Astrocyte (in vitro differentiated cells and primary cell): ENCODE results near the gene UGT1A4. TPM values are rescaled to one million over a fixed set of nuclear protein-coding genes. Genes with fewer than 3 reads are reported as not detected.

Experiments used
- DNase-seq: peaks from one replicate; pipeline ENCODE4 v3.0.0-alpha.2; 2010; ENCODE audit warnings: low read depth
- FAIRE-seq: peaks from 2 replicates; lab custom pipeline; 2011; peaks lifted over from hg19 to GRCh38; lab: Jason Lieb, UNC
- H2AFZ ChIP-seq: 2 replicates; pipeline ENCODE4 v1.6.0; 2012; ENCODE audit warnings: low read depth, low read length, inconsistent platforms
- H3K27ac ChIP-seq: 2 replicates; pipeline ENCODE4 v1.5.1; 2011; ENCODE audit warnings: low read depth, low read length, inconsistent platforms
- H3K27me3 ChIP-seq: 2 replicates; pipeline ENCODE4 v1.6.0; 2011; ENCODE audit warnings: low read length, inconsistent platforms; ENCODE audit not compliant: insufficient read depth
- H3K36me3 ChIP-seq: 2 replicates; pipeline ENCODE4 v1.5.1; 2011; ENCODE audit warnings: low read length, inconsistent platforms; ENCODE audit not compliant: insufficient read depth
- H3K4me1 ChIP-seq: 2 replicates; pipeline ENCODE4 v1.5.1; 2011; ENCODE audit warnings: low read length, inconsistent platforms; ENCODE audit not compliant: insufficient read depth
- H3K4me2 ChIP-seq: 2 replicates; pipeline ENCODE4 v1.6.0; 2012; ENCODE audit warnings: low read length, inconsistent platforms
- H3K4me3 ChIP-seq: 2 replicates; pipeline ENCODE4 v1.5.1; 2011; ENCODE audit warnings: low read depth, mild to moderate bottlenecking, low read length, inconsistent platforms; ENCODE audit not compliant: insufficient read depth
- H3K79me2 ChIP-seq: 2 replicates; pipeline ENCODE4 v1.6.0; 2012; ENCODE audit warnings: mild to moderate bottlenecking, low read length, inconsistent platforms; ENCODE audit not compliant: insufficient read depth
- H3K9ac ChIP-seq: 2 replicates; pipeline ENCODE4 v1.6.0; 2012; ENCODE audit warnings: mild to moderate bottlenecking, low read length, inconsistent platforms
- H3K9me3 ChIP-seq: 2 replicates; pipeline ENCODE4 v1.5.1; 2012; ENCODE audit warnings: low read depth, mild to moderate bottlenecking, low read length, inconsistent platforms; ENCODE audit not compliant: insufficient read depth
- H4K20me1 ChIP-seq: 2 replicates; pipeline ENCODE4 v1.6.0; 2012; ENCODE audit warnings: low read length, inconsistent platforms; ENCODE audit not compliant: insufficient read depth
- H3K27ac Mint-ChIP-seq: one replicate; pipeline ENCODE4 v1.8.0; 2021; ENCODE audit warnings: mild to moderate bottlenecking, mixed read lengths; ENCODE audit not compliant: unreplicated experiment
- H3K27me3 Mint-ChIP-seq: one replicate; pipeline ENCODE4 v1.8.0; 2021; ENCODE audit warnings: low read depth, mixed read lengths; ENCODE audit not compliant: unreplicated experiment
- H3K36me3 Mint-ChIP-seq: one replicate; pipeline ENCODE4 v1.8.0; 2021; ENCODE audit warnings: low read depth, mixed read lengths; ENCODE audit not compliant: unreplicated experiment
- H3K4me1 Mint-ChIP-seq: one replicate; pipeline ENCODE4 v1.8.0; 2021; ENCODE audit warnings: low read depth, mixed read lengths; ENCODE audit not compliant: unreplicated experiment
- H3K4me3 Mint-ChIP-seq: one replicate; pipeline ENCODE4 v1.8.0; 2021; ENCODE audit warnings: mild to moderate bottlenecking, moderate library complexity, mixed read lengths; ENCODE audit not compliant: unreplicated experiment
- H3K9me3 Mint-ChIP-seq: one replicate; pipeline ENCODE4 v1.8.0; 2021; ENCODE audit warnings: mild to moderate bottlenecking, mixed read lengths; ENCODE audit not compliant: unreplicated experiment
- CTCF ChIP-seq: IDR thresholded peaks from 2 replicates; pipeline ENCODE4 v1.5.1; 2011; ENCODE audit warnings: low read depth, mild to moderate bottlenecking, inconsistent platforms, low read length, moderate library complexity; ENCODE audit not compliant: insufficient read depth
- EZH2 ChIP-seq: IDR thresholded peaks from 2 replicates; pipeline ENCODE4 v1.6.1; 2012; ENCODE audit warnings: mild to moderate bottlenecking, low read length, inconsistent platforms; ENCODE audit not compliant: insufficient read depth
- total RNA-seq: library from RNA; stranded (reverse); gene quantifications from 2 replicates; pipeline ENCODE4 v1.2.1, GENCODE V29; 2021

Gene UGT1A4
- total RNA-seq, 1 donor from 2014 or later, result not detected

DNA sequence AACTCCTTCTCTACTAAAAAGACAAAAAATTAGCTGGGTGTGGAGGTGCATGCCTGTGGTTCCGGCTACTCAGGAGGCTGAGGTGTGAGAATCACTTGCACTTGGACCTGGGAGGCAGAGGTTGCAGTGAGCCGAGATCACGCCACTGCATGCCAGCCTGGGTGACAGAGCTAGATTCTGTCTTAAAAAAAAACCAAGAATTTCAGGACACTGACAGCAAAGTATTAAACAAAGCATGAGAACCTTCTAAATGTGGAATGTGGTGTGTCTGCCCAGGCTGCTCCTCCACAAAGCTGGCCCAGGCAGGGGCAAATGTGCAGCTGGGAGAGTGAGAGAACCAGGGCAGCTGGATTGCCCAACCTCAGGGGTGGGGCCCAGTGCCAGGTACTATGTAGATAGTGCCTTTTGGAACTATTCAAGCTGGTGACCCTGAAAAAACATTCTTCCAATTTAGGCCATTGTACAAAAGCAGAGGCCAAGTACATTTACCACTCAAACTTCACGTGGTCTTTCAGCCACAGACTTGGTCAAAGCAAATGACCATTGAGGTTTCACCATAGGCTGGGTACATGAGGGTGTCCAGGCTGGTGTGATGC is 12.5 kb upstream of the UGT1A4 start:
- FAIRE-seq (no peak), DNase-seq (peak; percentile 29)
- no peaks in the 10 kb centered on the region for H3K9me3 Mint-ChIP-seq
- no peaks in the 10 kb centered on the region for H3K27me3 Mint-ChIP-seq
- H3K36me3 ChIP-seq, result no peaks in the 10 kb centered on the region
- H2AFZ ChIP-seq, result no peak overlapping the region
- H3K9me3 ChIP-seq, result no peaks in the 10 kb centered on the region
- no peak overlapping the region for H3K4me3 Mint-ChIP-seq
- peaks cover 13% of the 10 kb centered on the region for H3K4me1 ChIP-seq
- H3K36me3 Mint-ChIP-seq, result no peaks in the 10 kb centered on the region
- no peaks in the 10 kb centered on the region for H4K20me1 ChIP-seq
- TF ChIP-seq CTCF, result no peak
- TF ChIP-seq EZH2, result no peak
- H3K27ac Mint-ChIP-seq, result no peak overlapping the region
- H3K4me2 ChIP-seq, result no peak overlapping the region
- peak overlapping the region; percentile 40 for H3K27ac ChIP-seq
- H3K79me2 ChIP-seq, result no peaks in the 10 kb centered on the region
- H3K9ac ChIP-seq, result no peak overlapping the region
- H3K4me1 Mint-ChIP-seq, result peaks cover 7% of the 10 kb centered on the region
- no peaks in the 10 kb centered on the region for H3K27me3 ChIP-seq
- no peak overlapping the region for H3K4me3 ChIP-seq

GRCh38 chr2:233706720-233707119 is 11.8 kb upstream of the UGT1A4 start:
- FAIRE-seq (no peak), DNase-seq (peak; percentile 68)
- Mint-ChIP-seq H3K27me3 (no peaks in the 10 kb centered on the region), H3K4me3 (no peak overlapping the region), H3K9me3 (no peaks in the 10 kb centered on the region), H3K4me1 (peaks cover 7% of the 10 kb centered on the region), H3K36me3 (no peaks in the 10 kb centered on the region), H3K27ac (no peak overlapping the region)
- Histone ChIP-seq H3K79me2 (no peaks in the 10 kb centered on the region), H3K4me3 (no peak overlapping the region), H3K4me1 (peaks cover 13% of the 10 kb centered on the region), H3K9ac (no peak overlapping the region), H3K4me2 (no peak overlapping the region), H3K36me3 (no peaks in the 10 kb centered on the region), H3K27ac (peak overlapping the region; percentile 40), H4K20me1 (no peaks in the 10 kb centered on the region), H3K27me3 (no peaks in the 10 kb centered on the region), H2AFZ (no peak overlapping the region), H3K9me3 (no peaks in the 10 kb centered on the region)
- TF ChIP-seq CTCF, result no peak
- TF ChIP-seq EZH2, result no peak

GRCh38 chr2:233707940-233708644 is 10.4 kb upstream of the UGT1A4 start:
- no peak overlapping the region for H3K4me3 ChIP-seq
- H3K9me3 Mint-ChIP-seq, result no peaks in the 10 kb centered on the region
- H3K9ac ChIP-seq, result no peak overlapping the region
- H2AFZ ChIP-seq, result no peak overlapping the region
- H3K4me1 Mint-ChIP-seq, result peaks cover 7% of the 10 kb centered on the region
- peaks cover 13% of the 10 kb centered on the region for H3K4me1 ChIP-seq
- H3K27me3 Mint-ChIP-seq, result peaks cover 6% of the 10 kb centered on the region
- H3K4me3 Mint-ChIP-seq, result no peak overlapping the region
- H3K9me3 ChIP-seq, result no peaks in the 10 kb centered on the region
- H4K20me1 ChIP-seq, result no peaks in the 10 kb centered on the region
- FAIRE-seq (peak; percentile 17), DNase-seq (peak; percentile 59)
- no peak for TF ChIP-seq CTCF
- no peak for TF ChIP-seq EZH2
- no peaks in the 10 kb centered on the region for H3K27me3 ChIP-seq
- peak overlapping the region; percentile 48 for H3K4me2 ChIP-seq
- H3K27ac ChIP-seq, result no peak overlapping the region
- H3K79me2 ChIP-seq, result no peaks in the 10 kb centered on the region
- no peaks in the 10 kb centered on the region for H3K36me3 ChIP-seq
- H3K36me3 Mint-ChIP-seq, result no peaks in the 10 kb centered on the region
- H3K27ac Mint-ChIP-seq, result no peak overlapping the region
